SJCRH30 (cell line): ENCODE measurements around the gene MTFP1. TPM values are rescaled to one million over a fixed set of nuclear protein-coding genes. Genes with fewer than 3 reads are reported as not detected.
A peak's percentile ranks its signal among the peaks of the same experiment; 100 is the strongest.
"Not testable (repeated sequence)": the region's sequence is repeated elsewhere in the genome, so short reads cannot be mapped to it uniquely, and the experiment has no call there.

Experiments used
- DNase-seq, 2 experiments: peaks; one replicate each; pipeline ENCODE4 v3.0.0-alpha.2; 2015 to 2020
- H3K27ac ChIP-seq: fragments of 250-450 bp; sonication (Bioruptor Pico); 2 replicates; pipeline ENCODE4 v1.5.1; 2020; ENCODE audit warnings: mild to moderate bottlenecking, moderate library complexity
- H3K27me3 ChIP-seq: fragments of 250-450 bp; sonication (Bioruptor Pico); 2 replicates; pipeline ENCODE4 v1.5.1; 2020; ENCODE audit warnings: mild to moderate bottlenecking, moderate library complexity
- H3K36me3 ChIP-seq: fragments of 250-450 bp; sonication (Bioruptor Pico); 2 replicates; pipeline ENCODE4 v1.5.1; 2020; ENCODE audit warnings: mild to moderate bottlenecking, moderate library complexity
- H3K4me1 ChIP-seq: fragments of 250-450 bp; sonication (Bioruptor Pico); 2 replicates; pipeline ENCODE4 v1.5.1; 2020; ENCODE audit warnings: mild to moderate bottlenecking, moderate library complexity
- H3K4me3 ChIP-seq: fragments of 250-450 bp; sonication (Bioruptor Pico); 2 replicates; pipeline ENCODE4 v1.5.1; 2020; ENCODE audit warnings: mild to moderate bottlenecking, moderate library complexity
- H3K9me3 ChIP-seq: fragments of 250-450 bp; sonication (Bioruptor Pico); replicated peaks from 2 replicates; pipeline ENCODE4 v1.5.1; 2020; ENCODE audit warnings: mild to moderate bottlenecking, moderate library complexity
- total RNA-seq: library from RNA; depleted of rRNA; stranded (reverse); fragments of >200 nt; shearing (Covaris generic); gene quantifications from 2 replicates; pipeline ENCODE4 v1.2.3, GENCODE V29; 2014

The MTFP1 gene
- total RNA-seq, 1 experiment from 2014 or later = 19.6 TPM

GRCh38 chr22:30397656-30398635, 27.6 kb upstream of the MTFP1 start:
- Histone ChIP-seq H3K27ac (no peak overlapping the region), H3K27me3 (no peaks in the 10 kb centered on the region), H3K9me3 (no peaks in the 10 kb centered on the region), H3K36me3 (no peaks in the 10 kb centered on the region), H3K4me1 (peaks cover 2% of the 10 kb centered on the region), H3K4me3 (peak overlapping the region; percentile 57)
- no peak for DNase-seq

GRCh38 chr22:30398685-30399680, 26.6 kb upstream of the MTFP1 start:
- no peak for DNase-seq
- H3K27ac ChIP-seq = no peak overlapping the region

GRCh38 chr22:30399718-30400117, 25.9 kb upstream of the MTFP1 start:
- H3K36me3 ChIP-seq = no peaks in the 10 kb centered on the region
- no peak overlapping the region for H3K27ac ChIP-seq
- H3K27me3 ChIP-seq = no peaks in the 10 kb centered on the region
- no peak for DNase-seq
- no peaks in the 10 kb centered on the region; the same call in 1 of the 2 replicates for H3K4me1 ChIP-seq
- H3K4me3 ChIP-seq = no peak overlapping the region
- no peaks in the 10 kb centered on the region for H3K9me3 ChIP-seq

More at GRCh38 chr22:30398685-30399680, 26.6 kb upstream of the MTFP1 start:
- H3K27me3 ChIP-seq = no peaks in the 10 kb centered on the region
- no peaks in the 10 kb centered on the region for H3K36me3 ChIP-seq
- H3K4me3 ChIP-seq = no peak overlapping the region
- no peaks in the 10 kb centered on the region for H3K9me3 ChIP-seq
- no peaks in the 10 kb centered on the region; the same call in 1 of the 2 replicates for H3K4me1 ChIP-seq

- DNase-seq = no peak
- no peak overlapping the region for H3K4me3 ChIP-seq
Observed at GRCh38 chr22:30400159-30400558, 25.4 kb upstream of the MTFP1 start.

GRCh38 chr22:30401024-30401423, 24.5 kb upstream of the MTFP1 start:
- H3K4me3 ChIP-seq, H3K27ac ChIP-seq, DNase-seq, H3K9me3 ChIP-seq, H3K27me3 ChIP-seq, H3K36me3 ChIP-seq, H3K4me1 ChIP-seq: not testable (repeated sequence)

More at GRCh38 chr22:30400159-30400558, 25.4 kb upstream of the MTFP1 start:
- no peaks in the 10 kb centered on the region for H3K9me3 ChIP-seq
- H3K4me1 ChIP-seq = no peaks in the 10 kb centered on the region; the same call in 1 of the 2 replicates
- no peaks in the 10 kb centered on the region for H3K36me3 ChIP-seq
- no peak overlapping the region for H3K27ac ChIP-seq
- no peaks in the 10 kb centered on the region for H3K27me3 ChIP-seq

- H3K9me3 ChIP-seq = no peaks in the 10 kb centered on the region
- H3K27ac ChIP-seq = no peak overlapping the region
- no peak overlapping the region for H3K4me3 ChIP-seq
- no peak for DNase-seq
- no peaks in the 10 kb centered on the region; the same call in 1 of the 2 replicates for H3K4me1 ChIP-seq
- no peaks in the 10 kb centered on the region for H3K27me3 ChIP-seq
- no peaks in the 10 kb centered on the region for H3K36me3 ChIP-seq
Observed at GRCh38 chr22:30402028-30402765, 23.4 kb upstream of the MTFP1 start.

- not testable (repeated sequence) for DNase-seq, H3K27ac ChIP-seq, H3K36me3 ChIP-seq, H3K4me3 ChIP-seq, H3K9me3 ChIP-seq, H3K27me3 ChIP-seq, H3K4me1 ChIP-seq
Observed at GRCh38 chr22:30402766-30403104, 22.8 kb upstream of the MTFP1 start.

- no peak overlapping the region for H3K27ac ChIP-seq
- H3K4me3 ChIP-seq = no peak overlapping the region
- DNase-seq = no peak
- H3K4me1 ChIP-seq = no peaks in the 10 kb centered on the region
- no peaks in the 10 kb centered on the region for H3K27me3 ChIP-seq
- no peaks in the 10 kb centered on the region for H3K9me3 ChIP-seq
- no peaks in the 10 kb centered on the region for H3K36me3 ChIP-seq
Observed at GRCh38 chr22:30404307-30404706, 21.3 kb upstream of the MTFP1 start.

- no peaks in the 10 kb centered on the region for H3K27me3 ChIP-seq
- no peaks in the 10 kb centered on the region; the same call in 1 of the 2 replicates for H3K36me3 ChIP-seq
- DNase-seq = no peak
- H3K9me3 ChIP-seq = no peaks in the 10 kb centered on the region
- no peak overlapping the region for H3K27ac ChIP-seq
- H3K4me1 ChIP-seq = no peaks in the 10 kb centered on the region
- no peak overlapping the region for H3K4me3 ChIP-seq
Observed at GRCh38 chr22:30405731-30406130, 19.8 kb upstream of the MTFP1 start.

GRCh38 chr22:30406400-30406799, 19.2 kb upstream of the MTFP1 start:
- no peaks in the 10 kb centered on the region for H3K9me3 ChIP-seq
- H3K4me3 ChIP-seq = no peak overlapping the region
- no peaks in the 10 kb centered on the region for H3K4me1 ChIP-seq
- H3K36me3 ChIP-seq = no peaks in the 10 kb centered on the region; the same call in 1 of the 2 replicates
- H3K27ac ChIP-seq = no peak overlapping the region
- no peak for DNase-seq
- no peaks in the 10 kb centered on the region for H3K27me3 ChIP-seq

- no peaks in the 10 kb centered on the region; the same call in 1 of the 2 replicates for H3K36me3 ChIP-seq
- DNase-seq = peak; percentile 32 to 46
- H3K4me1 ChIP-seq = no peaks in the 10 kb centered on the region
- H3K27me3 ChIP-seq = no peaks in the 10 kb centered on the region
- H3K4me3 ChIP-seq = no peak overlapping the region
- no peak overlapping the region for H3K27ac ChIP-seq
- H3K9me3 ChIP-seq = no peaks in the 10 kb centered on the region
Observed at GRCh38 chr22:30408388-30409102, 17.0 kb upstream of the MTFP1 start.

- no peak for DNase-seq
- no peaks in the 10 kb centered on the region for H3K9me3 ChIP-seq
- peaks cover 1% of the 10 kb centered on the region; the same call in 1 of the 2 replicates for H3K36me3 ChIP-seq
- no peak overlapping the region for H3K4me3 ChIP-seq
- no peaks in the 10 kb centered on the region for H3K4me1 ChIP-seq
- no peak overlapping the region for H3K27ac ChIP-seq
- no peaks in the 10 kb centered on the region for H3K27me3 ChIP-seq
Observed at GRCh38 chr22:30411780-30412179, 13.8 kb upstream of the MTFP1 start.

GRCh38 chr22:30413001-30413400, 12.6 kb upstream of the MTFP1 start:
- H3K36me3 ChIP-seq = peaks cover 7% of the 10 kb centered on the region; the same call in 1 of the 2 replicates
- no peak for DNase-seq
- H3K27me3 ChIP-seq = no peaks in the 10 kb centered on the region
- no peaks in the 10 kb centered on the region for H3K9me3 ChIP-seq
- H3K4me1 ChIP-seq = no peaks in the 10 kb centered on the region
- no peak overlapping the region for H3K27ac ChIP-seq
- no peak overlapping the region for H3K4me3 ChIP-seq
